ENCODE results near the gene ABCB9. TPM values are rescaled to one million over a fixed set of nuclear protein-coding genes. Genes with fewer than 3 reads are reported as not detected.

Gene ABCB9
- total RNA-seq, 1 experiment from 2014 or later: 6.7 TPM

GRCh38 chr12:122992386-122992785 is 26.1 kb upstream of the ABCB9 start:
- Mint-ChIP-seq H3K36me3 (ENCODE audit: insufficient read depth, unreplicated experiment) (no peaks in the 10 kb centered on the region), H3K4me3 (ENCODE audit: unreplicated experiment) (no peak overlapping the region), H3K27me3 (ENCODE audit: insufficient read depth, unreplicated experiment) (no peaks in the 10 kb centered on the region), H3K9me3 (ENCODE audit: unreplicated experiment) (no peaks in the 10 kb centered on the region), H3K27ac (ENCODE audit: unreplicated experiment) (no peak overlapping the region), H3K4me1 (ENCODE audit: low read depth, unreplicated experiment) (no peaks in the 10 kb centered on the region)
- TF ChIP-seq CTCF (IDR thresholded peaks at IDR 0.05; ENCODE audit: insufficient read depth in 1 of 2, low read depth in 1 of 2, low read length in 1 of 2, severe bottlenecking in 1 of 2, unreplicated experiment in 1 of 2): no peak
- Histone ChIP-seq H3K4me1 (no peaks in the 10 kb centered on the region), H3K9me3 (no peaks in the 10 kb centered on the region), H3K4me3 (ENCODE audit: low read depth, low read length) (no peak overlapping the region), H3K36me3 (ENCODE audit: control insufficient read depth, insufficient read depth, low read length) (no peaks in the 10 kb centered on the region), H3K27me3 (replicated peaks; ENCODE audit: control insufficient read depth, insufficient read depth, low read length) (no peaks in the 10 kb centered on the region)
- intact Hi-C loops (cut with micrococcal nuclease; ENCODE audit: unreplicated experiment): no loop called here
- BruUV-seq (replicated peaks): no TSS peak
- ChIA-PET CTCF (no interaction called here), POLR2A (no interaction called here)
- DNase-seq: no peak

- Mint-ChIP-seq H3K27ac (ENCODE audit: unreplicated experiment) (no peak overlapping the region), H3K4me1 (ENCODE audit: low read depth, unreplicated experiment) (no peaks in the 10 kb centered on the region), H3K4me3 (ENCODE audit: unreplicated experiment) (no peak overlapping the region), H3K27me3 (ENCODE audit: insufficient read depth, unreplicated experiment) (no peaks in the 10 kb centered on the region), H3K36me3 (ENCODE audit: insufficient read depth, unreplicated experiment) (no peaks in the 10 kb centered on the region), H3K9me3 (ENCODE audit: unreplicated experiment) (no peaks in the 10 kb centered on the region)
- DNase-seq: no peak
- Histone ChIP-seq H3K4me1 (no peaks in the 10 kb centered on the region), H3K4me3 (ENCODE audit: low read depth, low read length) (no peak overlapping the region), H3K27me3 (replicated peaks; ENCODE audit: control insufficient read depth, insufficient read depth, low read length) (no peaks in the 10 kb centered on the region), H3K36me3 (ENCODE audit: control insufficient read depth, insufficient read depth, low read length) (no peaks in the 10 kb centered on the region), H3K9me3 (no peaks in the 10 kb centered on the region)
- intact Hi-C loops (cut with micrococcal nuclease; ENCODE audit: unreplicated experiment): no loop called here
- CTCF ChIA-PET: interaction anchor here (0.6 kb wide), 1 partner anchor 766 kb away, joined by 5 read pairs; the partner anchor contains the start of gene DIABLO
- BruUV-seq (replicated peaks): no TSS peak
- POLR2A ChIA-PET: no interaction called here
- TF ChIP-seq CTCF (IDR thresholded peaks at IDR 0.05; ENCODE audit: insufficient read depth in 1 of 2, low read depth in 1 of 2, low read length in 1 of 2, severe bottlenecking in 1 of 2, unreplicated experiment in 1 of 2): no peak
Measured at GRCh38 chr12:122991623-122992275, 25.5 kb upstream of the ABCB9 start.

GRCh38 chr12:122990961-122991622 is 24.8 kb upstream of the ABCB9 start:
- Mint-ChIP-seq H3K36me3 (ENCODE audit: insufficient read depth, unreplicated experiment) (no peaks in the 10 kb centered on the region), H3K4me3 (ENCODE audit: unreplicated experiment) (no peak overlapping the region), H3K9me3 (ENCODE audit: unreplicated experiment) (no peaks in the 10 kb centered on the region), H3K4me1 (ENCODE audit: low read depth, unreplicated experiment) (no peaks in the 10 kb centered on the region), H3K27ac (ENCODE audit: unreplicated experiment) (no peak overlapping the region), H3K27me3 (ENCODE audit: insufficient read depth, unreplicated experiment) (no peaks in the 10 kb centered on the region)
- POLR2A ChIA-PET: no interaction called here
- intact Hi-C loops (cut with micrococcal nuclease; ENCODE audit: unreplicated experiment): no loop called here
- CTCF ChIA-PET: no interaction called here
- H3K9me3 ChIP-seq: no peaks in the 10 kb centered on the region
- H3K36me3 ChIP-seq (ENCODE audit: control insufficient read depth, insufficient read depth, low read length): no peaks in the 10 kb centered on the region
- TF ChIP-seq CTCF (IDR thresholded peaks at IDR 0.05; ENCODE audit: insufficient read depth in 1 of 2, low read depth in 1 of 2, low read length in 1 of 2, severe bottlenecking in 1 of 2, unreplicated experiment in 1 of 2): no peak
- no peak overlapping the region for H3K4me3 ChIP-seq (ENCODE audit: low read depth, low read length)
- H3K4me1 ChIP-seq: no peaks in the 10 kb centered on the region
- no TSS peak for BruUV-seq (replicated peaks)
- no peak for DNase-seq
- H3K27me3 ChIP-seq (replicated peaks; ENCODE audit: control insufficient read depth, insufficient read depth, low read length): no peaks in the 10 kb centered on the region
